Erythroblast (primary cell): ENCODE results near the gene MN1.

Source experiments
- GATA1 ChIP-seq: IDR thresholded peaks from 2 replicates; pipeline ENCODE4 v1.6.1; 2011; ENCODE audit warnings: low read depth, mild to moderate bottlenecking, control low read depth, low read length, moderate library complexity
- POLR2A ChIP-seq: IDR thresholded peaks from 2 replicates; pipeline ENCODE4 v1.6.1; 2011; ENCODE audit warnings: mild to moderate bottlenecking, low read length

- no peak for TF ChIP-seq POLR2A
- TF ChIP-seq GATA1: no peak
Measured at GRCh38 chr22:27809700-27810608, 8.4 kb upstream of the MN1 start.
